ENCODE results near the gene SNX27. TPM values are rescaled to one million over a fixed set of nuclear protein-coding genes. Genes with fewer than 3 reads are reported as not detected.

SNX27 gene
- total RNA-seq, 6 experiments from 2014 or later = 14.9 to 21.4 (median 16.9) TPM

- no peak overlapping the region for H3K27ac ChIP-seq
- no peak overlapping the region for H3K4me3 ChIP-seq
- DNase-seq (no peak), ATAC-seq (no peak)
- TF ChIP-seq POLR2A (IDR thresholded peaks at IDR 0.05) (no peak), CTCF (IDR thresholded peaks at IDR 0.05) (no peak)
- peaks cover 0 to 23% (median 8%) of the 10 kb centered on the region in 4 donors for H3K4me1 ChIP-seq
- WGBS (ENCODE audit: insufficient coverage, low coverage, low lambda C conversion rate, missing lambda C conversion rate) = 85% methylated on average over 4 of the region's 4 CpGs
- no peaks in the 10 kb centered on the region for H3K27me3 ChIP-seq
- H3K36me3 ChIP-seq = no peaks in the 10 kb centered on the region
- intact Hi-C loops (cut with DNase I) = no loop called here
- no peaks in the 10 kb centered on the region for H3K9me3 ChIP-seq
These were observed 129.7 kb downstream of the SNX27 start for GRCh38 chr1:151741516-151741915.

Small RNAs within 50 kb of the gene (small RNA-seq; reads per million reads assigned to genes)
- gene RNU6-1062P = 0 reads per million in 2 experiments
- 0 reads per million in 2 experiments for gene RNU6-662P

Other genes with a start within 250 kb of the SNX27 start
- gene SELENBP1, start 239.3 kb upstream of the SNX27 start, total RNA-seq = 100 to 1,000 TPM in 4 of 6 experiments, 10 to 100 TPM in 2; 83.4 to 423 (median 208) TPM
- gene PSMB4, start 212.5 kb upstream of the SNX27 start, total RNA-seq = 100 to 1,000 TPM; 125 to 174 (median 151) TPM
- 10 to 100 TPM; 13.5 to 44.9 (median 29.9) TPM for gene POGZ, start 152.6 kb upstream of the SNX27 start, total RNA-seq
- 10 to 100 TPM; 15.9 to 65.4 (median 38.6) TPM for gene CGN, start 100.7 kb upstream of the SNX27 start, total RNA-seq
- gene TUFT1, start 71.7 kb upstream of the SNX27 start, total RNA-seq = 1 to 10 TPM; 1.6 to 8.0 (median 3.1) TPM
- gene CELF3, start 104.8 kb downstream of the SNX27 start, total RNA-seq = not detected
- not detected for gene RIIAD1, start 109.5 kb downstream of the SNX27 start, total RNA-seq
- gene MRPL9, start 151.4 kb downstream of the SNX27 start, total RNA-seq = 10 to 100 TPM; 21.3 to 35.7 (median 28.4) TPM
- gene TDRKH, start 178.4 kb downstream of the SNX27 start, total RNA-seq = 10 to 100 TPM in 1 of 6 experiments, 1 to 10 TPM in 5; 1.7 to 12.1 (median 3.3) TPM
- under 1 TPM; 0.12 to 0.37 (median 0.18) TPM for gene LINGO4, start 193.4 kb downstream of the SNX27 start, total RNA-seq
- gene RORC, start 219.8 kb downstream of the SNX27 start, total RNA-seq = 10 to 100 TPM; 13.3 to 33.9 (median 21.5) TPM
- gene C2CD4D, start 227.8 kb downstream of the SNX27 start, total RNA-seq = not detected
- not detected for gene THEM5, start 241.7 kb downstream of the SNX27 start, total RNA-seq

All from right lobe of liver (tissue), 6 donors.